Osteocyte (in vitro differentiated cells): ENCODE measurements around the gene SAMD3. TPM values are rescaled to one million over a fixed set of nuclear protein-coding genes. Genes with fewer than 3 reads are reported as not detected.

Source experiments
- DNase-seq: peaks from one replicate; pipeline ENCODE4 v3.0.0; 2021; ENCODE audit warnings: mixed read lengths; ENCODE audit not compliant: unreplicated experiment; ENCODE audit errors: extremely low spot score
- H3K27ac Mint-ChIP-seq: one replicate; pipeline ENCODE4 v1.8.0; 2021; ENCODE audit warnings: mild to moderate bottlenecking, mixed read lengths; ENCODE audit not compliant: unreplicated experiment
- H3K27me3 Mint-ChIP-seq: one replicate; pipeline ENCODE4 v1.8.0; 2021; ENCODE audit warnings: mixed read lengths; ENCODE audit not compliant: unreplicated experiment
- H3K36me3 Mint-ChIP-seq: one replicate; pipeline ENCODE4 v1.8.0; 2021; ENCODE audit warnings: mixed read lengths; ENCODE audit not compliant: unreplicated experiment
- H3K4me1 Mint-ChIP-seq: one replicate; pipeline ENCODE4 v1.8.0; 2021; ENCODE audit warnings: mixed read lengths; ENCODE audit not compliant: unreplicated experiment
- H3K4me3 Mint-ChIP-seq: one replicate; pipeline ENCODE4 v1.8.0; 2021; ENCODE audit warnings: mild to moderate bottlenecking, moderate library complexity, mixed read lengths; ENCODE audit not compliant: unreplicated experiment
- H3K9me3 Mint-ChIP-seq: one replicate; pipeline ENCODE4 v1.8.0; 2021; ENCODE audit warnings: mixed read lengths; ENCODE audit not compliant: unreplicated experiment
- total RNA-seq: library from RNA; stranded (reverse); gene quantifications from 2 replicates; pipeline ENCODE4 v1.2.1, GENCODE V29; 2021
- TF ChIP-seq, protein P1 (sequence below): fragments of 200-600 bp; sonication (generic); IDR thresholded peaks from 2 replicates; pipeline ENCODE4 v1.5.0; 2021; ENCODE audit warnings: antibody characterized with exemption, mild to moderate bottlenecking, moderate library complexity

SAMD3 gene
- total RNA-seq, 1 donor from 2014 or later, result 0.64 TPM

DNA sequence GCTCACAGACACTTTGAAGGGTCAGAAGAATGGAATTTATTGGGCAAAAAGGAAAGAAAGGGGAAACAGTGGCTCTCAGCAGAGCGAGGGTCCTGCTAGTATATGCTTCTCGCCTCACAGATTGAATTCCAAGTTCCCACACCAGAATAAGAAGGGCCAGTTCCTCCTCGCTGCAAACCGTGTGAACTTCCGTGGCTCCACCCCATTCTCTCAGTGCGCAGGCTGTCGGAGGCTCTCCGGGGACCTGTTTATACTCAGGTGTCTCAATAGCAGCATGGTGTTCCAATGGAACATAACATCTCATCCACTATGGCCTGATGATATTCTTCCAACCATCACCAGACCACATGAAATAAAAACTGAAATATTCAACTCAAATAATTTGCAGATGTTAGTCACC is 4.6 kb downstream of the SAMD3 start:
- no peak overlapping the region for H3K4me3 Mint-ChIP-seq
- no peak overlapping the region for H3K27ac Mint-ChIP-seq
- DNase-seq, result no peak
- no peaks in the 10 kb centered on the region for H3K9me3 Mint-ChIP-seq
- TF ChIP-seq, protein P1, sequence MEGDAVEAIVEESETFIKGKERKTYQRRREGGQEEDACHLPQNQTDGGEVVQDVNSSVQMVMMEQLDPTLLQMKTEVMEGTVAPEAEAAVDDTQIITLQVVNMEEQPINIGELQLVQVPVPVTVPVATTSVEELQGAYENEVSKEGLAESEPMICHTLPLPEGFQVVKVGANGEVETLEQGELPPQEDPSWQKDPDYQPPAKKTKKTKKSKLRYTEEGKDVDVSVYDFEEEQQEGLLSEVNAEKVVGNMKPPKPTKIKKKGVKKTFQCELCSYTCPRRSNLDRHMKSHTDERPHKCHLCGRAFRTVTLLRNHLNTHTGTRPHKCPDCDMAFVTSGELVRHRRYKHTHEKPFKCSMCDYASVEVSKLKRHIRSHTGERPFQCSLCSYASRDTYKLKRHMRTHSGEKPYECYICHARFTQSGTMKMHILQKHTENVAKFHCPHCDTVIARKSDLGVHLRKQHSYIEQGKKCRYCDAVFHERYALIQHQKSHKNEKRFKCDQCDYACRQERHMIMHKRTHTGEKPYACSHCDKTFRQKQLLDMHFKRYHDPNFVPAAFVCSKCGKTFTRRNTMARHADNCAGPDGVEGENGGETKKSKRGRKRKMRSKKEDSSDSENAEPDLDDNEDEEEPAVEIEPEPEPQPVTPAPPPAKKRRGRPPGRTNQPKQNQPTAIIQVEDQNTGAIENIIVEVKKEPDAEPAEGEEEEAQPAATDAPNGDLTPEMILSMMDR, result no peak
- no peaks in the 10 kb centered on the region for H3K36me3 Mint-ChIP-seq
- no peaks in the 10 kb centered on the region for H3K27me3 Mint-ChIP-seq
- H3K4me1 Mint-ChIP-seq, result no peaks in the 10 kb centered on the region

DNA sequence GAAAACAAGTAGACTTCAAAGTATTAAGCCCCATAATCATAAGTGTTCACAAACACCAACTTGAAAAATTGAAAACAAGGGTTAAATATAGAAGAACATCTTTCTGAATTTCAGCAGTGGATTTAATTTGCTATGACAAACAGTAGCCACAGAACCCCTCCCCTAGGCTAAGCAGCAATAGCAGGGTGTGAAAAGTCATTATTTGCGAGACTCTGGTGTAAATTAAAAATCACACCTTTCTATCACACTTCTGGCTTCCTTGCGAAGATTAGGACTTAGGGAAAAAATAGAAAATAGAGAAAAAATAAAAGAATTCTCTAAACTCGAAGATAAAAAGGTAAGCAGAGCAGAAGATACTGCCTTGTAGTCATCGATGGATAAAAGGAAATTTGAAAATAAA is 6.1 kb downstream of the SAMD3 start:
- no peaks in the 10 kb centered on the region for H3K4me1 Mint-ChIP-seq
- no peak for DNase-seq
- H3K36me3 Mint-ChIP-seq, result no peaks in the 10 kb centered on the region
- H3K27ac Mint-ChIP-seq, result no peak overlapping the region
- no peaks in the 10 kb centered on the region for H3K27me3 Mint-ChIP-seq
- H3K4me3 Mint-ChIP-seq, result no peak overlapping the region
- TF ChIP-seq, protein P1, result no peak
- H3K9me3 Mint-ChIP-seq, result no peaks in the 10 kb centered on the region

DNA sequence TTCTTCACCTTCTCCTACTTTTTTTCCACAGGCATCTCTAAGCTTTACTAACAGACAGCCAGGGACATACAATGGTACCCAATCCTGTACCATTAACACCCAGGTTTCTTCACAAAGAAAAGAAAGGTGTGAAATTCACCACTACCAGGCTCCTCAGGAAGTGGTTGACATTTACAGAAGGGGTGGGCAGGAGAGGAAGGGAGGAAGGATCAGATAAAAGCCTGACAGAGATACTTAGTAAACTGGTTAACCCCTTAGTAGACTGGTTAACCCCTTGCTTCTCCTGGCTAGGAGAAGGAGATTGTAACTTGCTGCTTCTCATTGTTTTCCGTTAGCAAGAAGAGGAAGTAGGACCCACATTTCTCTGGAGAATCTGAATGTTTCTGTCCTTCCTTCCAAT is 7.2 kb downstream of the SAMD3 start:
- no peaks in the 10 kb centered on the region for H3K4me1 Mint-ChIP-seq
- DNase-seq, result no peak
- no peaks in the 10 kb centered on the region for H3K36me3 Mint-ChIP-seq
- H3K27ac Mint-ChIP-seq, result no peak overlapping the region
- H3K9me3 Mint-ChIP-seq, result no peaks in the 10 kb centered on the region
- H3K4me3 Mint-ChIP-seq, result no peak overlapping the region
- TF ChIP-seq, protein P1, result no peak
- no peaks in the 10 kb centered on the region for H3K27me3 Mint-ChIP-seq

DNA sequence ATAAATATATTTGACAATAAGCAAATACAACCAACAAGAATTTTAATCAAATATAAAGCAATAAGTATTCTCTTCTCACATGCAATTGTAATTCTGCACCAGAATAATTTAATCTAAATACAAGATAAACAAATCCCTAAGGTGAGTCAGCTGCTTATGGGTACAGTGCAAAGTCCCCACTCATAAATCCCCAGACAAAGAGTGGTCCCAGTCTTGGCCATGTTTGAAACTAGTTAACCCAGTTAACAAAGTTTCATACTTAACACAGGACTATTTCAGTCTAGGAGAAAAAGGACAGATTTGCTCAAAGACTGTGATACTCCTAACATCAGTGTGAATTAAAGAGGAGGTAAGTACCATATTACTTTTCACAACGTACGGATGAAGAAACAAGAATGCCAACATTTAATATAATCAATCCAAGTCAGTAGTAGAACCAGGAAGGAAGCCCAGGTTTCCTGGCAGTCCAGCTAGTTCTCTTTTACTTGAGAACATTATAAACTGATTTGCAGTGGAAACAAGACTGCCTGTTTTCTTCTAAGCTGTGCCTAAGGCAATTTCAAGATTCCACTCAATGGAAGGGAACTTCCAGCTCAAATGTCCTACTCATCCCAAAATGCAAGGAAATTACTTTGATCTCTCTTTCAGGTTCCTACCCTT is 10.4 kb downstream of the SAMD3 start:
- Mint-ChIP-seq H3K27me3 (no peaks in the 10 kb centered on the region), H3K36me3 (no peaks in the 10 kb centered on the region), H3K27ac (no peak overlapping the region), H3K4me1 (no peaks in the 10 kb centered on the region), H3K4me3 (no peak overlapping the region), H3K9me3 (peaks cover 3% of the 10 kb centered on the region)
- DNase-seq, result no peak
- TF ChIP-seq, protein P1, result no peak

DNA sequence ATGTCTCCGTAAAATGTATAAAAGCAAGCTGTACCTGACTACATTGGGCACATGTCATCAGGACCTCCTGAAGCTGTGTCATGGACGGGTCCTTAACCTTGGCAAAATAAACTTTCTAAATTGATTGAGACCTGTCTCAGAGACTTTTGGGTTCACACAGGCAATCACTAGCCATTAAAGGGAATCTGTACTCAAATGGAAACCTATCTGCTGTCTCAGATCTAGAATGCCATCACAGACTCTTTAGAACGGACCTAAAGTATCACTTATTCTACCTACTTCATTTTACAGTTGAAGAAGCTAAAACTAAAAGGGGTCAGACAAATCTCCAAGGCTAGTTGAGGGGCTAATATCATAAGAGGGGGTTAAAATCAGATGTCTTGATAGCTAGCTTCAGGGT is 11.1 kb downstream of the SAMD3 start:
- Mint-ChIP-seq H3K9me3 (peaks cover 3% of the 10 kb centered on the region), H3K27me3 (no peaks in the 10 kb centered on the region), H3K36me3 (no peaks in the 10 kb centered on the region), H3K4me1 (no peaks in the 10 kb centered on the region), H3K4me3 (no peak overlapping the region), H3K27ac (no peak overlapping the region)
- TF ChIP-seq, protein P1, result no peak
- DNase-seq, result no peak
